Prostate gland (tissue), 2 donors: ENCODE results near the gene PATZ1.

Experiments
- POLR2AphosphoS5 ChIP-seq: sonication (generic); formaldehyde crosslinking; IDR thresholded peaks from one replicate; pipeline ENCODE4 v1.6.1; 2017; ENCODE audit warnings: antibody characterized with exemption
- TF ChIP-seq, protein P1 (sequence below), 4 experiments: fragments of 200-600 bp in 2 of 4; fragments of 450-650 bp in 2 of 4; sonication (generic) in 2 of 4; IDR thresholded peaks; 1 replicate in 3 of 4; 2 replicates in 1 of 4; pipeline ENCODE4 v1.5.1; 2016 to 2019; ENCODE audit warnings: antibody characterized with exemption in 4 of 4, mild to moderate bottlenecking in 2 of 4, moderate library complexity in 2 of 4

- TF ChIP-seq, protein P1, sequence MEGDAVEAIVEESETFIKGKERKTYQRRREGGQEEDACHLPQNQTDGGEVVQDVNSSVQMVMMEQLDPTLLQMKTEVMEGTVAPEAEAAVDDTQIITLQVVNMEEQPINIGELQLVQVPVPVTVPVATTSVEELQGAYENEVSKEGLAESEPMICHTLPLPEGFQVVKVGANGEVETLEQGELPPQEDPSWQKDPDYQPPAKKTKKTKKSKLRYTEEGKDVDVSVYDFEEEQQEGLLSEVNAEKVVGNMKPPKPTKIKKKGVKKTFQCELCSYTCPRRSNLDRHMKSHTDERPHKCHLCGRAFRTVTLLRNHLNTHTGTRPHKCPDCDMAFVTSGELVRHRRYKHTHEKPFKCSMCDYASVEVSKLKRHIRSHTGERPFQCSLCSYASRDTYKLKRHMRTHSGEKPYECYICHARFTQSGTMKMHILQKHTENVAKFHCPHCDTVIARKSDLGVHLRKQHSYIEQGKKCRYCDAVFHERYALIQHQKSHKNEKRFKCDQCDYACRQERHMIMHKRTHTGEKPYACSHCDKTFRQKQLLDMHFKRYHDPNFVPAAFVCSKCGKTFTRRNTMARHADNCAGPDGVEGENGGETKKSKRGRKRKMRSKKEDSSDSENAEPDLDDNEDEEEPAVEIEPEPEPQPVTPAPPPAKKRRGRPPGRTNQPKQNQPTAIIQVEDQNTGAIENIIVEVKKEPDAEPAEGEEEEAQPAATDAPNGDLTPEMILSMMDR (IDR thresholded peaks at IDR 0.05): no peak
- TF ChIP-seq POLR2AphosphoS5: no peak
Measured at GRCh38 chr22:31326877-31327276, 19.3 kb downstream of the PATZ1 start.
